GM13976 (cell line): ENCODE results near the gene UPK3A.
"Not testable (repeated sequence)": the region's sequence is repeated elsewhere in the genome, so short reads cannot be mapped to it uniquely, and the experiment has no call there.

Experiments
- DNase-seq: peaks from one replicate; pipeline ENCODE4 v3.0.0; 2012; ENCODE audit warnings: low spot score
- in situ Hi-C: fragments of 300-500 bp; cut with MboI; formaldehyde crosslinking; loops from one replicate; pipeline ENCODE4 v1.12.0; 2022; ENCODE audit warnings: low sequenced_read_pairs, mixed read lengths, inconsistent platforms; ENCODE audit not compliant: unreplicated experiment
- TF ChIP-seq, protein P1 (sequence below): IDR thresholded peaks from 2 replicates; pipeline ENCODE4 v1.5.1; 2012; ENCODE audit warnings: borderline replicate concordance, mild to moderate bottlenecking; ENCODE audit not compliant: insufficient read depth; ENCODE audit errors: extremely low read depth, missing control alignments, control extremely low read depth

UPK3A gene

DNA sequence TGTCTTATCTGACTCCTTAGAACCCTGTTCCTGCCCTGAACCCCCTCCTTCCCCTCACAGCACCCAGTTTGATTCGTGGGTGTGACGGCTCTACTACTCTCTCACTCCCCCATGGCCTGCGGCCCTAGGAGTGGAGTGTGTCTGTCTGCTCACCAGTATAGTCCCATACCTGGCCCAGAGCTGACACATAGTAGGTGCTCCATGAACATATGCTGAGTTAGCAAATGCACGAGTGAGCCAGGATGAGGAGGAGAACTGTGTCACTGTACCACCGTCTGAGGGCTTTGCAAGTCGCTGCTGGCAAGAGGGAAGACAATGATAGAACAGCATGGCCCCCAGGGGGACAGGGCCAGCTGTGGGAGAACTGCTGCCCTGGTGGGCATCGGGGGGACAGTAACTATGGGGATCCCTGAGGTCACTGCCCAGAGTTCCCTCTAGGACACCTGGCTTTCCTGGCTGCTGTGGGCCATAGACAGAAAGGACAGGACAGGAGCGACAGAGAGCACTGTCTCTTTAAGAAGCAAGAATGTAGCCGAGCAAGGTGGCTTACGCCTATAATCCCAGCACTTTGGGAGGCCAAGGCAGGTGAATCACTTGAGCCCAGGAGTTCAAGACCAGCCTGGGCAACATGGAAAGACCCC, 24.9 kb upstream of the UPK3A start:
- no peak for DNase-seq
- TF ChIP-seq, protein P1, sequence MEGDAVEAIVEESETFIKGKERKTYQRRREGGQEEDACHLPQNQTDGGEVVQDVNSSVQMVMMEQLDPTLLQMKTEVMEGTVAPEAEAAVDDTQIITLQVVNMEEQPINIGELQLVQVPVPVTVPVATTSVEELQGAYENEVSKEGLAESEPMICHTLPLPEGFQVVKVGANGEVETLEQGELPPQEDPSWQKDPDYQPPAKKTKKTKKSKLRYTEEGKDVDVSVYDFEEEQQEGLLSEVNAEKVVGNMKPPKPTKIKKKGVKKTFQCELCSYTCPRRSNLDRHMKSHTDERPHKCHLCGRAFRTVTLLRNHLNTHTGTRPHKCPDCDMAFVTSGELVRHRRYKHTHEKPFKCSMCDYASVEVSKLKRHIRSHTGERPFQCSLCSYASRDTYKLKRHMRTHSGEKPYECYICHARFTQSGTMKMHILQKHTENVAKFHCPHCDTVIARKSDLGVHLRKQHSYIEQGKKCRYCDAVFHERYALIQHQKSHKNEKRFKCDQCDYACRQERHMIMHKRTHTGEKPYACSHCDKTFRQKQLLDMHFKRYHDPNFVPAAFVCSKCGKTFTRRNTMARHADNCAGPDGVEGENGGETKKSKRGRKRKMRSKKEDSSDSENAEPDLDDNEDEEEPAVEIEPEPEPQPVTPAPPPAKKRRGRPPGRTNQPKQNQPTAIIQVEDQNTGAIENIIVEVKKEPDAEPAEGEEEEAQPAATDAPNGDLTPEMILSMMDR = no peak
- in situ Hi-C loops = loop anchor here (10.0 kb wide), 1 partner anchor 295 kb away; no protein-coding TSS in a partner anchor

DNA sequence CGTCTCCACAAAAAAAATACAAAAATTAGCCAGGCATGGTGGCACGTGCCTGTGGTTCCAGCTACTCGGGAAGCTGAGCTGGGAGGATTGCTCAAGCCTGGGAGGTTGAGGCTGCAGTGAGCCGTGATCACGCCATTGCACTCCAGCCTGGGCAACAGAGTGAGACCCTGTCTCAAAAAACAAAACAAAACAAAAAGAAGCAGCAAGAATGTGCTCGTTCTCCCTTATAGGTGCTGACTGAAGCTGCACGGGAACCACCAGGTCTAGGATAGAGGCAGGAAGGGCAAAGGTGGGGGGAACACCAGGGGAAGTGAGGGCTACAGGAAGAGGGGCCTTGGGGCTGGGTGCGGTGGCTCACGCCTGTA, 24.4 kb upstream of the UPK3A start:
- in situ Hi-C loops = loop anchor here (10.0 kb wide), 1 partner anchor 294 kb away; no protein-coding TSS in a partner anchor
- DNase-seq = not testable (repeated sequence)

DNA sequence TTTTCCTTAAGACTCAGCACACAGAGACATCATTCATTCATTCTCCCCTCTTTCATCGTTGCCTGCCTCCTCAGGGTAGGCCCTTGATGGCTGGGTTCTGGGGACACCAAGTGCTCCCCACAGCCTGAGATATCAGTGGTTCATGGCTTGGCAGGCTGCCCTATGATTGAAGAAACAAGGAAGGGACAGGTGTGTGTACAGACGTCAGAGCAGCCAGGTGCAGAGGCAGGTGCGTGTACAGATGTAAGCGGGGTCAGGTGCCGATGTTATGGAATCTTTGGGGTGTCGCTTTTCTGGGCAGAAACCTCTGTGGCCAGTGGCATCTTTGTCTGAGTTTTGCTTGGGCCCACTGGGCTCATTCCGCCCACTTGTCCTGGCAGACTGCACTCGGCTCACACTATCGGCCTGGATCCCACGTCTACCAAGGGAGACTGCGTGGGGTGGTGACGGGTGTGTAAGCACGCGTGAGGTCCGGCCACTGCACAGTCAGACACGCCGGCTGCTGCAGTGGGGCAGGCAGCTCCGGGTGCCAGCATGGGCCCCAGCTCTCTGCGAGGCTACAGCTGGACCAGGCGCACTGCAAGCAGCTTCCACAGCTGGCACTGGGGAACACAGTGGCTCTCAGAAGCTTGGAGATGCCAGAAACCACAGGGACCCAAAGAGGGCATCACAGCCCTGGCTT, 23.2 kb upstream of the UPK3A start:
- TF ChIP-seq, protein P1 = no peak
- in situ Hi-C loops = loop anchor here (10.0 kb wide), 1 partner anchor 293 kb away; no protein-coding TSS in a partner anchor
- DNase-seq = no peak

DNA sequence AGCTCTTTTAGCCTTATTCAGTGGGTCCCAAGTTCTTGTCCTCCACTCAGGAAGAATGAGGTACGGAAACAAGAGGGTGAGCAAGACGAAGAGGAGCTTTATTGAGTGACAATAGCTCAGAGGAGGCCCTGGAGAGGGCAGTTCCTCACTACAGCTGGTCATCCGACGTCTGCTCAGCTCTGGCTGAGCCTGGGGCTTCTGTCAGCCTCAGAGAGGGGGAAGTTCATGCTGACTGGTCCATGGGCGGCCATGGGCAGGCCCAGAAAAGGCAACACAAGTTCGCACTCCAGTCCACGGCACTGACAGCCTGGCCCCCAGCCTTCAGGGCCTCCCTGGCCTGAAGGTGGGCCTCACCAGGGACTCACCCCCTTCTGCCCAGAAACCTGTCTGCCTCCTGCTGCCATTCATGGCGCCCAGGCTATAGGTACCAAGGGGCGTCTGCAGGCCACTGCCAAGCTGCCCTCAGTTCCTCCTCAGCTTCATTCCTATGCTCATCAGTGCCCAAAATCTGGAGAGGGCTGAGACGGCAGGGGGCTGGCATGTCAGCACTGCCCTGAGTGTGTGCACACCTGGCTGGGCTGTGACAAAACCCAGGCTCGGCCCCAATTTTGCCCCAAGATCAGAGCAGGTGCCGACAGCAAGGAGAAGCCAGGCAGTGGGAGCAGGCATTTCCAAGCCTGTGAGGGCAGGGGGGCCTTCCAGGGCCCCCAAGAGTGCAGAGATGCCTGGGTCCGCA, 22.4 kb upstream of the UPK3A start:
- DNase-seq = no peak
- in situ Hi-C loops = loop anchor here (10.0 kb wide), 1 partner anchor 292 kb away; no protein-coding TSS in a partner anchor

DNA sequence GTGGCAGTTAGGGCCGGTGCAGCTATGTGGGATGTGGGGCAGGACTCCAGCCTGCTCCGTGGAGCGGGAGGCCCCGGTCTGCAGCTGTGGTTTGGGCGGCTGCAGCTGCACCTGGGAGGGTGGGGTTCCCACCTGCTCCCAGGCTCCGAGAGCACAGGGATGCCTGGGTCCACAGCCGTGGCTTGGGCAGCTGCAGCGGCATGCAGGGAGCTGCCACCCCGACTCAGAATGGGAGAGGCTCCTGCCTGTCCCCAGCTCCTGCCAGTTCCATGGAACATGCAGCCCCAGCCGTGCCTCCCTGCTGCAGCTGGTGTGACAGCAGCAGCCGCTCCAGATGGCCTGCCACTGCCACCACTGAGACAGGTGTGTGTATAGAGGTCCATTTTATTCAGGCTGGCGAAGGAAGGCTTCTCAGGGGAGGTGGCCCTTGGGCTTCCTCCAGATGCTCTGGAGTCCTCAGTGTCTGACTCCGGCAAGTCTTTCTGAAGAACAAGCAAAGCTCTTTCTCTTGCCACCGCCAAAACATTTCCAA, 21.8 kb upstream of the UPK3A start:
- DNase-seq = no peak
- in situ Hi-C loops = loop anchor here (10.0 kb wide), 1 partner anchor 292 kb away; no protein-coding TSS in a partner anchor
- TF ChIP-seq, protein P1 = no peak

More for the DNA sequence above, 22.4 kb upstream of the UPK3A start:
- TF ChIP-seq, protein P1 = no peak

DNA sequence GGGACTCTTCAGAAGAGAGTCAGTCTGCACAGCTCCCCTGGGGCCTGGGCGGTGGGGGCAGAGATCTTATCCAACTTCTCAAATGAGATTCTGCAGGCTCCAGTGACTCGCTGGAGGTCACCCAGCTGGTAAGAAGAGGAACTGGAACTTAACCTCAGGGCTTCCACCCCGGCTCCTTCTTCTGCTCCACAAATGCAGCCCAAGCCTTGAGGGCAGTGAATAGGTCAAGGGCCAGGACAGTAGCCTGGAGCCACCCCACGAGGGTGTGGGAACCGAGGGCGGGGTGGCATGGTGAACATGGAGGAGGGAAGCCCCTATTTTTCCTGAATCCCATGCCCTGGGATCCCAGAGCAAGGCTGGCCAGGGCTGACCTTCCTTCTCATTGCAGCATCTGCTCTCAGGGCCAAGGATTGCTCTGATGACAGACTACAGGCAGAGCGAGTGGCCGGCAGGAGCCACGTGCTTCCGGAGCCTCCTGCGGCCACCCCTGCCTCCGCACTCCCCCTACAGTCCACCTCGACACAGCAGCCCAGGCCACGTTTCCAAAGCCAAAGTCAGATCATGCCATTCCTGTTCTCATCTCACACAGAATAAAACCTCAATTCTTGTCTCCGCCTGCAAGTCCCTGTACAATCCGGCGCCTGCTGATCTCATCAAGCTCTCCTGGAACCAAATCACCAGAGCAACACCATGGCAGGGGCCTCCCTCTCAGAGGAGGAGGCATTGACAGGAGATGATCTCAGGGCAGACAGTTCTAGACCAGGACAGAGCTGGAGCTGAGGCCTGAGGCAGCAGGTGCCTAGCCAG, 21.1 kb upstream of the UPK3A start:
- TF ChIP-seq, protein P1 = peak; percentile 65
- in situ Hi-C loops = loop anchor here (10.0 kb wide), 1 partner anchor 291 kb away; no protein-coding TSS in a partner anchor
- DNase-seq = peak; percentile 86
